ENCODE measurements around the gene MRFAP1L1. TPM values are rescaled to one million over a fixed set of nuclear protein-coding genes. Genes with fewer than 3 reads are reported as not detected.
"Not testable (repeated sequence)": the region's sequence is repeated elsewhere in the genome, so short reads cannot be mapped to it uniquely, and the experiment has no call there.

Gene MRFAP1L1
- total and polyA plus RNA-seq, 4 donors: 29.8 to 41.8 (median 30.7) TPM

- WGBS: 94% methylated on average over 3 of the region's 3 CpGs
- no peak overlapping the region for H3K9ac ChIP-seq (ENCODE audit: low read depth in 1 of 2, low read length in 2 of 2)
Observed at GRCh38 chr4:6727943-6728250, 18.2 kb upstream of the MRFAP1L1 start.

GRCh38 chr4:6727081-6727942 lies 17.6 kb upstream of the MRFAP1L1 start:
- H3K36me3 ChIP-seq (ENCODE audit: control insufficient read depth in 4 of 4, insufficient read depth in 3 of 4, low read depth in 1 of 4, low read length in 3 of 4): no peaks in the 10 kb centered on the region
- TF ChIP-seq FOXA1 (IDR thresholded peaks at IDR 0.05) (no peak), ZBTB33 (IDR thresholded peaks at IDR 0.05) (no peak), CTCF (IDR thresholded peaks at IDR 0.05; ENCODE audit: low read depth, low read length, missing input control) (no peak), HNF4A (conservative IDR thresholded peaks at IDR 0.05) (no peak), RXRA (IDR thresholded peaks at IDR 0.05) (no peak), GABPA (IDR thresholded peaks at IDR 0.05 in 1 of 2, conservative IDR thresholded peaks at IDR 0.05 in 1 of 2) (no peak), SP1 (IDR thresholded peaks at IDR 0.05) (no peak)
- H3K27ac ChIP-seq (ENCODE audit: low read depth in 1 of 2, low read length in 2 of 2): no peak overlapping the region
- WGBS: 88% methylated on average over 31 of the region's 31 CpGs
- no peak overlapping the region for H3K9ac ChIP-seq (ENCODE audit: low read depth in 1 of 2, low read length in 2 of 2)
- no peaks in the 10 kb centered on the region for H3K27me3 ChIP-seq (ENCODE audit: control insufficient read depth in 4 of 4, insufficient read depth in 4 of 4, low read length in 3 of 4)
- H3K4me1 ChIP-seq (ENCODE audit: control insufficient read depth in 4 of 4, insufficient read depth in 4 of 4, low read length in 3 of 4): peaks cover 6 to 26% (median 16%) of the 10 kb centered on the region in 4 donors
- no peaks in the 10 kb centered on the region for H3K9me3 ChIP-seq (ENCODE audit: control insufficient read depth in 4 of 4, low read length in 3 of 4)
- no peak for DNase-seq (ENCODE audit: low spot score)
- no peak overlapping the region for H3K4me3 ChIP-seq (ENCODE audit: low read depth in 1 of 3, low read length in 3 of 3)

More at GRCh38 chr4:6727943-6728250, 18.2 kb upstream of the MRFAP1L1 start:
- no peaks in the 10 kb centered on the region for H3K9me3 ChIP-seq (ENCODE audit: control insufficient read depth in 4 of 4, low read length in 3 of 4)
- no peak for DNase-seq (ENCODE audit: low spot score)
- no peaks in the 10 kb centered on the region for H3K36me3 ChIP-seq (ENCODE audit: control insufficient read depth in 4 of 4, insufficient read depth in 3 of 4, low read depth in 1 of 4, low read length in 3 of 4)
- peaks cover 8 to 32% (median 20%) of the 10 kb centered on the region in 4 donors for H3K4me1 ChIP-seq (ENCODE audit: control insufficient read depth in 4 of 4, insufficient read depth in 4 of 4, low read length in 3 of 4)
- H3K4me3 ChIP-seq (ENCODE audit: low read depth in 1 of 3, low read length in 3 of 3): no peak overlapping the region
- no peaks in the 10 kb centered on the region for H3K27me3 ChIP-seq (ENCODE audit: control insufficient read depth in 4 of 4, insufficient read depth in 4 of 4, low read length in 3 of 4)
- TF ChIP-seq ZBTB33 (IDR thresholded peaks at IDR 0.05) (no peak), HNF4G (IDR thresholded peaks at IDR 0.05) (no peak), TAF1 (conservative IDR thresholded peaks at IDR 0.05) (no peak), YY1 (IDR thresholded peaks at IDR 0.05) (no peak), HNF4A (conservative IDR thresholded peaks at IDR 0.05) (no peak), MAX (IDR thresholded peaks at IDR 0.05) (no peak)
- no peak overlapping the region for H3K27ac ChIP-seq (ENCODE audit: low read depth in 1 of 2, low read length in 2 of 2)

- not testable (repeated sequence) for H3K36me3 ChIP-seq (ENCODE audit: control insufficient read depth in 4 of 4, insufficient read depth in 3 of 4, low read depth in 1 of 4, low read length in 3 of 4); H3K9ac ChIP-seq (ENCODE audit: low read depth in 1 of 2, low read length in 2 of 2); H3K27me3 ChIP-seq (ENCODE audit: control insufficient read depth in 4 of 4, insufficient read depth in 4 of 4, low read length in 3 of 4); DNase-seq (ENCODE audit: low spot score); H3K9me3 ChIP-seq (ENCODE audit: control insufficient read depth in 4 of 4, low read length in 3 of 4); H3K27ac ChIP-seq (ENCODE audit: low read depth in 1 of 2, low read length in 2 of 2); H3K4me3 ChIP-seq (ENCODE audit: low read depth in 1 of 3, low read length in 3 of 3)
- 96% methylated on average over 16 of the region's 16 CpGs for WGBS
- peaks cover 6 to 21% (median 16%) of the 10 kb centered on the region in 4 donors for H3K4me1 ChIP-seq (ENCODE audit: control insufficient read depth in 4 of 4, insufficient read depth in 4 of 4, low read length in 3 of 4)
Observed at GRCh38 chr4:6725427-6725961, 15.8 kb upstream of the MRFAP1L1 start.
